HG03521 (cell line): ENCODE results near the gene RGPD4.

ENCODE experiments used
- ATAC-seq: cut with Tn5 transposase; IDR thresholded peaks from one replicate; pipeline ENCODE4 v1.9.1; 2021; ENCODE audit warnings: mild to moderate bottlenecking, moderate library complexity; ENCODE audit not compliant: unreplicated experiment

RGPD4 gene

GRCh38 chr2:107916696-107917370 is 90.1 kb downstream of the RGPD4 start:
- ATAC-seq: peak; percentile 75

GRCh38 chr2:107927034-107927534 is 100.4 kb downstream of the RGPD4 start:
- ATAC-seq: no peak

GRCh38 chr2:107931412-107931811 is 104.7 kb downstream of the RGPD4 start:
- no peak for ATAC-seq

DNA sequence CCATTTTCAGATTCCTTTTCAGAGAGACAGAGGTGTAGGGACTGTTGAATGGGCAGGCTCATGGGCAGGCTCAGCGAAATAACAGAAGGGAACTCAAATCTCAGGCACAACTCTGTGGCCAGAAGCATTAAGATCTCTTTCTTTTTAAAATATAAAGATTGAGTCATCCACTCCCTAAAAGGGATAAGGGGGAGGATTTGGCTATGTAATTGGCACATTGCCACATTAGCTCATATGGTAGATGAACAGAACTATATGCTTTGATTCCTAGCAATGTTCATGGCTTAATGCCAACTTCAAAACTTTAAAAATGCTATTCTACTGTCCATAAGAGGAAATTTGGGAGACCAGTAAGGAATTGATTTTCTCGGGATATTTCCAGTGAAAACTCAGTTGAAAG is 105.8 kb downstream of the RGPD4 start:
- ATAC-seq: no peak

DNA sequence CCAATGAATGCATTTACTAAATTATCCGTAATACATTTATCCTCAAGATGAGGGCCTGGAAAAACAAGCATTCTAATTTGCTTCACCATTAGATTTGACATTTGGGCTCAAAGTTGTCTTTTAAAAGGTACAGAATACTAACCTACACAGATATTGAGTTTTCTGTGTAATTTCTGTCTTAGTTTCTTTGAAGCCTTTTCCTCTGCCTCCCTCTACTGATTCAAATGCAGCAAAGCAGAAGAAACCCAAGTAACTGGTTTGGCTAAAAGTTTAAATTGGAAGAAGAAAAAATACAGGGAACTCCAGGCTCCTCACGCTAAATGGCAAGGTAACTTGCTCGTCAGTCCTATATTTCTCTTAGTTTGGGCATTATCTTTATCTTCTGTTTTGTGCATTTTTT is 106.3 kb downstream of the RGPD4 start:
- no peak for ATAC-seq

GRCh38 chr2:107936433-107937359 is 110.0 kb downstream of the RGPD4 start:
- ATAC-seq: no peak
